Naive thymus-derived CD4-positive, alpha-beta T cell (primary cell): ENCODE data around the gene CACNB4. TPM values are rescaled to one million over a fixed set of nuclear protein-coding genes. Genes with fewer than 3 reads are reported as not detected.
"Not testable (repeated sequence)": the region's sequence is repeated elsewhere in the genome, so short reads cannot be mapped to it uniquely, and the experiment has no call there.

Experiments used
- ATAC-seq: fragments of 150-1000 bp; cut with Tn5 transposase; 2 replicates; pipeline ENCODE4 v1.10.0; 2021; ENCODE audit warnings: mild to moderate bottlenecking, moderate library complexity
- CTCF ChIA-PET: fragments of 350-600 bp; sonication (Branson Sonifier 250); formaldehyde crosslinking; loops from one replicate; lab custom pipeline; 2021; ENCODE audit warnings: antibody characterized with exemption; lab: Charles Lee
- POLR2A ChIA-PET: fragments of 350-600 bp; sonication (Branson Sonifier 250); formaldehyde crosslinking; loops from one replicate; lab custom pipeline; 2021; ENCODE audit warnings: antibody characterized with exemption, inconsistent platforms; lab: Charles Lee
- DNase-seq, 9 donors: peaks; one replicate each; pipeline versions ENCODE4 v3.0.0 to v3.0.0-alpha.2; 2020 to 2022; ENCODE audit warnings: mixed read lengths in 1 of 9
- H3K27ac ChIP-seq: one replicate; pipeline ENCODE4 v1.7.0; 2013; ENCODE audit warnings: mild to moderate bottlenecking, low read depth, low read length, moderate library complexity
- H3K27me3 ChIP-seq, 2 donors: one replicate each; pipeline ENCODE4 v1.7.0; 2013; ENCODE audit warnings: low read length in 2 of 2, mild to moderate bottlenecking in 2 of 2, moderate library complexity in 2 of 2; ENCODE audit not compliant: control insufficient read depth in 2 of 2, insufficient read depth in 2 of 2
- H3K36me3 ChIP-seq, 3 experiments: 1 replicate in 2 of 3; 2 replicates in 1 of 3; pipeline ENCODE4 v1.7.0; 2013; ENCODE audit warnings: low read length in 3 of 3, mild to moderate bottlenecking in 3 of 3, moderate library complexity in 1 of 3; ENCODE audit not compliant: insufficient read depth in 3 of 3, control insufficient read depth in 2 of 3
- H3K4me1 ChIP-seq, 2 donors: one replicate each; pipeline ENCODE4 v1.7.0; 2013; ENCODE audit warnings: low read length in 2 of 2, mild to moderate bottlenecking in 2 of 2, moderate library complexity in 1 of 2; ENCODE audit not compliant: control insufficient read depth in 2 of 2, insufficient read depth in 2 of 2
- H3K4me3 ChIP-seq: 2 replicates; pipeline ENCODE4 v1.7.0; 2013; ENCODE audit warnings: mild to moderate bottlenecking, low read length
- H3K9me3 ChIP-seq, 3 experiments: 1 replicate in 2 of 3; 2 replicates in 1 of 3; pipeline ENCODE4 v1.7.0; 2013; ENCODE audit warnings: low read length in 3 of 3; ENCODE audit not compliant: control insufficient read depth in 2 of 3
- H3K27ac Mint-ChIP-seq, 9 donors: one replicate each; pipeline ENCODE4 v1.8.0; 2020 to 2022; ENCODE audit warnings: mixed read lengths in 9 of 9, mild to moderate bottlenecking in 8 of 9, moderate library complexity in 5 of 9, inconsistent platforms in 2 of 9
- H3K27me3 Mint-ChIP-seq, 5 donors: one replicate each; pipeline ENCODE4 v1.8.0; 2021 to 2022; ENCODE audit warnings: mixed read lengths in 5 of 5, mild to moderate bottlenecking in 1 of 5
- H3K36me3 Mint-ChIP-seq, 5 donors: one replicate each; pipeline ENCODE4 v1.8.0; 2020 to 2022; ENCODE audit warnings: mixed read lengths in 5 of 5, mild to moderate bottlenecking in 3 of 5, inconsistent platforms in 1 of 5
- H3K4me1 Mint-ChIP-seq, 7 donors: one replicate each; pipeline ENCODE4 v1.8.0; 2020 to 2022; ENCODE audit warnings: mixed read lengths in 7 of 7, mild to moderate bottlenecking in 3 of 7, inconsistent platforms in 1 of 7
- H3K4me3 Mint-ChIP-seq, 10 donors: one replicate each; pipeline ENCODE4 v1.8.0; 2020 to 2022; ENCODE audit warnings: mild to moderate bottlenecking in 10 of 10, mixed read lengths in 10 of 10, moderate library complexity in 6 of 10, inconsistent platforms in 2 of 10
- H3K9me3 Mint-ChIP-seq, 11 donors: one replicate each; pipeline ENCODE4 v1.8.0; 2020 to 2022; ENCODE audit warnings: mixed read lengths in 11 of 11, mild to moderate bottlenecking in 4 of 11, inconsistent platforms in 1 of 11, moderate library complexity in 1 of 11
- intact Hi-C, 2 donors: fragments of 100-400 bp; cut with micrococcal nuclease; formaldehyde crosslinking; loops; one replicate each; pipeline ENCODE4 v1.15.1; 2023
- polyA plus RNA-seq, 2 donors: library from polyadenylated mRNA; unstranded; fragments of 300-500 nt; fragmentation: Illumina TruSeq; gene quantifications; one replicate each; pipeline ENCODE4 v1.2.3, GENCODE V29; 2021
- total RNA-seq, 6 experiments: library from RNA in 5 of 6; stranded (reverse) in 5 of 6; gene quantifications; 1 replicate in 5 of 6; 2 replicates in 1 of 6; pipeline ENCODE4 v1.2.3 and lab custom pipeline; 2021 to 2026

CACNB4 gene
- total and polyA plus RNA-seq, 7 experiments from 2014 or later: 0.16 to 2.5 (median 0.42) TPM; not detected in 2

DNA sequence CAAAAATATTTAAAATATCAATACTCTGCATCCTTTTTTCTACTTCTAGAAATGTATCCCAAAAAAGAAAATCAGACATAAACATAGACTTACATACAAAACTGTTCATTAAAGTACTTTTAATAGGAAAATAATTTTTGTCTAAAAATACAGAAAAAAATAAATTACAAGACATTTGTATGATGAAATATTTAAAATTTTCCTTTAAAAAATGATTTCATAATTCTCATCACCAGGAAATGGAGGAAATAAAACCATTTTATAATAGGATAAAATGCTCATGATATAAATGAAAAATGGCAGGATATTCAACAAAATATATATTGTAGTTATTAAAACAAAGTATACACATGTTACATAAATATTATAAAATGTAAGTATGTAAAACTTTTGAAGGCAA lies 295.0 kb downstream of the CACNB4 start:
- H3K4me3 Mint-ChIP-seq: no peak overlapping the region
- ChIA-PET POLR2A (no interaction called here), CTCF (no interaction called here)
- ATAC-seq (no peak), DNase-seq (no peak)
- H3K27ac Mint-ChIP-seq: no peak overlapping the region
- H3K9me3 ChIP-seq: no peaks in the 10 kb centered on the region
- peaks cover 10 to 19% (median 11%) of the 10 kb centered on the region in 3 experiments for H3K36me3 ChIP-seq
- no peaks in the 10 kb centered on the region for H3K27me3 ChIP-seq
- H3K4me3 ChIP-seq: no peak overlapping the region
- peaks cover 0 to 5% of the 10 kb centered on the region in 2 donors for H3K4me1 ChIP-seq
- H3K27me3 Mint-ChIP-seq: no peaks in the 10 kb centered on the region
- intact Hi-C loops: no loop called here
- peaks cover 0 to 32% (median 15%) of the 10 kb centered on the region in 5 donors for H3K36me3 Mint-ChIP-seq
- H3K9me3 Mint-ChIP-seq: no peaks in the 10 kb centered on the region
- H3K27ac ChIP-seq: no peak overlapping the region
- H3K4me1 Mint-ChIP-seq: peaks cover 0 to 5% (median 2%) of the 10 kb centered on the region in 7 donors

DNA sequence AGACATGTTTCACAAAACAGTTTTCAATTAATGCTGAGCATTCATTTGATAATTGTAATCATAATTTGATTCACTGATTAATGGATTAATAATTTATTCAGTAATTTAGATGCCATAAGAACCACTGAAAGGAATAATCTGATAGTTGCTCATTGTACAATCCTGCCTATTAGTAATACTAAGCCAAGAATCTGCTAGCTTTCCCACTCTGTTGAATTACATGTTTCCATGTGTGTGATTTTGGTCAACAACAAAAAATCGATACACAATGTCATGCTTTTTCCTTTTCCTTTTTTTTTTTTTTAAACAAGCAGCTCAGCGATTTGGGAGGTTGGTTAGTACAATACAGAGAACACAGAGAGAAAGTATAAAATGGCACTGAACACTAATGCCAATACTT lies 296.5 kb downstream of the CACNB4 start:
- CTCF ChIA-PET: no interaction called here
- no peaks in the 10 kb centered on the region for H3K27me3 ChIP-seq
- intact Hi-C loops: no loop called here

DNA sequence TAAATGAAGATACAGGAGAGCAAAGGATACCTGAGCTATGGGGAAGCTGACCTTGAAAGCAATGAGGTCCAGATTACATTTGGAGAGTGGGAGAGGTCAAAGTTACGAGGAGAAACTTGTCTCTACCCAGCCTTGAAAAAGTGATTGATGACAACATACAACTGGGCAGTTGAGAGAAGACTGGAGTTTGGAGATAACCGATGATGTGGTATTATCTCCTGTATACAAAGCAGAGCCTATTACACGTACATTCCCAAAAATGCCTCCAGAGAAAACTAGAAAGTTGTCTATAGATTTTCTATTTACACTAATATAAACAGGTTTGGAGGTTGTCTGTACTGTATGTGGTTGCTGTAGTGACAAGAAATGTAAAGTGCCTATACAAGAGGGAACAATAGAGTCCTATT lies 299.0 kb downstream of the CACNB4 start:
- Mint-ChIP-seq H3K36me3 (peaks cover 0 to 50% (median 26%) of the 10 kb centered on the region in 5 donors), H3K27me3 (no peaks in the 10 kb centered on the region), H3K9me3 (no peaks in the 10 kb centered on the region), H3K27ac (no peak overlapping the region), H3K4me1 (no peaks in the 10 kb centered on the region), H3K4me3 (no peak overlapping the region)
- Histone ChIP-seq H3K27me3 (no peaks in the 10 kb centered on the region), H3K4me1 (no peaks in the 10 kb centered on the region), H3K4me3 (no peak overlapping the region), H3K27ac (no peak overlapping the region), H3K36me3 (peaks cover 0 to 19% (median 4%) of the 10 kb centered on the region in 3 experiments), H3K9me3 (no peaks in the 10 kb centered on the region)
- intact Hi-C loops: no loop called here
- ChIA-PET CTCF (no interaction called here), POLR2A (interaction anchor here (0.5 kb wide), 1 partner anchor 11 kb away, joined by 3 read pairs; no protein-coding TSS in a partner anchor)
- ATAC-seq (no peak), DNase-seq (no peak)

More for the DNA sequence above, 296.5 kb downstream of the CACNB4 start:
- DNase-seq (no peak), ATAC-seq (no peak)
- Mint-ChIP-seq H3K36me3 (peaks cover 0 to 32% (median 17%) of the 10 kb centered on the region in 5 donors), H3K27ac (peak overlapping the region in 1 of 9 donors; percentile 29), H3K4me3 (no peak overlapping the region), H3K9me3 (no peaks in the 10 kb centered on the region), H3K27me3 (no peaks in the 10 kb centered on the region), H3K4me1 (no peaks in the 10 kb centered on the region)
- H3K4me3 ChIP-seq: no peak overlapping the region
- POLR2A ChIA-PET: no interaction called here
- no peaks in the 10 kb centered on the region for H3K9me3 ChIP-seq
- H3K27ac ChIP-seq: no peak overlapping the region
- peaks cover 10 to 19% (median 11%) of the 10 kb centered on the region in 3 experiments for H3K36me3 ChIP-seq
- no peaks in the 10 kb centered on the region for H3K4me1 ChIP-seq

DNA sequence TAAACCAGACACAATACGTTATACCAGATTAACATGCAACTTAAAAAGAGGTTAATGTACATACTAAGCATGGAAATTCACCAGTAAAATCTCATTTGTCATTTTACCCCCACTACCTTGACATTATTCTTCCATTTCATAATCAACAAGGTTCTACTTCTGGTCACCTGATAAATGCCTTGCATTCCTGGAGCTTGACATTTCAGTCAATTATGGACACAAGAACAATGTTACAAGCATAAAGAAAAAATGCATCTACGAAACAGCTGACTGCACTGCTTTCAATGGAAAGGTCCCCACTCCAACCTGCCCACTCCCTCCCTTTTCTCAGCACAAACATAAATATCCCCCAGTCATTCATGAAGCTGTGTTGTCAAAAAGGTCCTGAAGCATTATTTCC lies 302.1 kb downstream of the CACNB4 start:
- Mint-ChIP-seq H3K27me3 (no peaks in the 10 kb centered on the region), H3K4me1 (no peaks in the 10 kb centered on the region), H3K9me3 (peaks cover 0 to 8% (median 0%) of the 10 kb centered on the region in 11 donors), H3K4me3 (no peak overlapping the region), H3K27ac (peak overlapping the region in 2 of 9 donors; percentile 58 to 75), H3K36me3 (peaks cover 0 to 43% (median 20%) of the 10 kb centered on the region in 5 donors)
- no peaks in the 10 kb centered on the region for H3K9me3 ChIP-seq
- H3K27me3 ChIP-seq: no peaks in the 10 kb centered on the region
- H3K4me1 ChIP-seq: no peaks in the 10 kb centered on the region
- ChIA-PET CTCF (no interaction called here), POLR2A (no interaction called here)
- H3K36me3 ChIP-seq: no peaks in the 10 kb centered on the region
- H3K4me3 ChIP-seq: no peak overlapping the region
- intact Hi-C loops: loop anchor here in 1 of 2 donors (1.0 kb wide), 1 partner anchor 12 kb away; no protein-coding TSS in a partner anchor
- H3K27ac ChIP-seq: no peak overlapping the region
- DNase-seq: no peak
- ATAC-seq: no peak

DNA sequence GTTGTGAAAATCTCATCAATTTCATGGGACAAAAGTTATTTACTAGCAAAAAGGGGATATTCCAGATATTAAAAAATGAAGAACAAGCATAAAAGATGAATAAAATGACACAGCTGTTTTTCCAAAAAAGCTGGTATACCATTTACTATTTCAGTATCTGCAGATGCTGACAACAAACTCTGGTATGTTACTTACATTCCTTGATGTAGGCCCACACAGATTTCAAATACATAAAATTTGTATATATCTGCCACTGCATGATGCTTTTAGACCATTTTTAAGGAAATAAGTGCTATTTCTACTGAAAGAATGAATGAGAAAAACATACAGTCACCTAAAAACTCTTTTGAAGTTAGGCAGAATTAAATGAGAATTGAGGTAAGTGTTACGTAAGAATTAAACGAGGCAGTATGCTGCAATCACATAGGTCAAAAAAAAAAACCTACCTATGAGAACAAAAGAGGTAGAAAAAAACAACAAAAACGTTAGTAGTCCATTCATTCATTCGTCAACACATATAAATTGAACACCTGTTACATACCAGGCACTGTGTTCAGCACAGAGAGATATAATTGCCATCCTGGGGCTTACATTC lies 303.1 kb downstream of the CACNB4 start:
- POLR2A ChIA-PET: no interaction called here
- H3K36me3 Mint-ChIP-seq: peaks cover 0 to 41% (median 29%) of the 10 kb centered on the region in 5 donors
- CTCF ChIA-PET: no interaction called here
- H3K4me3 ChIP-seq: no peak overlapping the region
- H3K4me1 ChIP-seq: no peaks in the 10 kb centered on the region
- H3K9me3 ChIP-seq: no peaks in the 10 kb centered on the region
- DNase-seq (no peak), ATAC-seq (no peak)
- H3K27ac Mint-ChIP-seq: peak overlapping the region in 1 of 9 donors; percentile 9
- no peak overlapping the region for H3K4me3 Mint-ChIP-seq
- H3K27me3 Mint-ChIP-seq: no peaks in the 10 kb centered on the region
- H3K27me3 ChIP-seq: no peaks in the 10 kb centered on the region
- intact Hi-C loops: loop anchor here in 1 of 2 donors (1.0 kb wide), 1 partner anchor 13 kb away; no protein-coding TSS in a partner anchor
- H3K9me3 Mint-ChIP-seq: peaks cover 0 to 8% (median 0%) of the 10 kb centered on the region in 11 donors
- no peaks in the 10 kb centered on the region for H3K36me3 ChIP-seq
- H3K4me1 Mint-ChIP-seq: no peaks in the 10 kb centered on the region
- H3K27ac ChIP-seq: no peak overlapping the region

DNA sequence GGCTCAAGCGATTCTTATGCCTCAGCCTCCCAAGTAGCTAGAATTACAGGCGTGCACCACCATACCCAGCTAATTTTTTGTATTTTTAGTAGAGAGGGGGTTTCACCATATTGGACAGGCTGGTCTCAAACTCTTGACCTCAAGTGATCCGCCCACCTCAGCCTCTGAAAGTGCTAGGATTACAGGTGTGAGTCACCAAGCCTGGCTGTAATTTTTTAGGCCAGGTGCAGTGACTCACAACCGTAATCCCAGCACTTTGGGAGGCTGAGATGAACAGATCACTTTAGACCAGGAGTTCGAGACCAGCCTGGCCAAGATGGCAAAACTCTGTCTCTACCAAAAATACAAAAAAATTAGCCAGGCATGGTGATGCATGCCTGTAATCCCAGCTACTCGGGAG lies 304.4 kb downstream of the CACNB4 start:
- POLR2A ChIA-PET: not testable (repeated sequence)

DNA sequence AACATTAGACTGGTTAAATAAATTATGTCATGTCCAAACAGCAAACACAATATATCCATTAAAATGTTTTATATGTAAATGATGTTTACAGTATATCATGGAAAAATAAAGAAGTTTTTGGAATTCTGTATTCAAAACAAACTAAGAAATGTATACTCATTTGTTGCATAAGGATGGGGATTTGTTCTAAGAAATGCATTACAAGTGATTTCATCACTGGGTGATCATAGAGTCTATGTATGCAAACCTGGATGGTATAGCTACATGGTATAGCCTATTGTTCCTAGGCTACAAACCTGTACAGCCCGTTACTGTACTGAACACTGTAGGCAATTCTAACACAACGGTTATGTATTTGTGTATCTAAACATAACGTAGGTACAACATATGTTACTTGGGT lies 305.7 kb downstream of the CACNB4 start:
- H3K27me3 ChIP-seq: no peaks in the 10 kb centered on the region
- ATAC-seq (no peak), DNase-seq (no peak)
- no peak overlapping the region for H3K4me3 ChIP-seq
- intact Hi-C loops: no loop called here
- Mint-ChIP-seq H3K27ac (no peak overlapping the region), H3K4me1 (no peaks in the 10 kb centered on the region), H3K36me3 (peaks cover 0 to 41% (median 28%) of the 10 kb centered on the region in 5 donors), H3K27me3 (no peaks in the 10 kb centered on the region), H3K9me3 (peaks cover 0 to 8% (median 0%) of the 10 kb centered on the region in 11 donors), H3K4me3 (no peak overlapping the region)
- H3K9me3 ChIP-seq: no peaks in the 10 kb centered on the region
- ChIA-PET CTCF (no interaction called here), POLR2A (no interaction called here)
- no peaks in the 10 kb centered on the region for H3K36me3 ChIP-seq
- no peaks in the 10 kb centered on the region for H3K4me1 ChIP-seq
- H3K27ac ChIP-seq: no peak overlapping the region

More for the DNA sequence above, 304.4 kb downstream of the CACNB4 start:
- H3K4me1 ChIP-seq, H3K27me3 ChIP-seq, H3K4me3 Mint-ChIP-seq, H3K9me3 ChIP-seq, DNase-seq, H3K36me3 ChIP-seq, H3K27ac ChIP-seq, H3K27ac Mint-ChIP-seq, H3K4me1 Mint-ChIP-seq, intact Hi-C loops, ATAC-seq, CTCF ChIA-PET, H3K4me3 ChIP-seq, H3K27me3 Mint-ChIP-seq, H3K9me3 Mint-ChIP-seq: not testable (repeated sequence)
- H3K36me3 Mint-ChIP-seq: peaks cover 0 to 39% (median 31%) of the 10 kb centered on the region in 5 donors
